Measurements from ENCODE around the gene ARRB2. TPM values are rescaled to one million over a fixed set of nuclear protein-coding genes. Genes with fewer than 3 reads are reported as not detected.

The ARRB2 gene
- total RNA-seq, 1 donor from 2014 or later: 202 TPM

- Mint-ChIP-seq H3K27ac (no peak overlapping the region), H3K4me3 (no peak overlapping the region), H3K9me3 (no peaks in the 10 kb centered on the region), H3K4me1 (ENCODE audit: low read depth) (peaks cover 16% of the 10 kb centered on the region), H3K27me3 (ENCODE audit: insufficient read depth) (peaks cover 17% of the 10 kb centered on the region), H3K36me3 (ENCODE audit: low read depth) (no peaks in the 10 kb centered on the region)
- intact Hi-C loops (cut with micrococcal nuclease): no loop called here
- DNase-seq (ENCODE audit: low spot score): no peak
These were observed 41.5 kb downstream of the ARRB2 start for GRCh38 chr17:4751932-4752331.

GRCh38 chr17:4753392-4753791 lies 43.0 kb downstream of the ARRB2 start:
- Mint-ChIP-seq H3K4me1 (ENCODE audit: low read depth) (peaks cover 6% of the 10 kb centered on the region), H3K27ac (no peak overlapping the region), H3K9me3 (no peaks in the 10 kb centered on the region), H3K27me3 (ENCODE audit: insufficient read depth) (peaks cover 26% of the 10 kb centered on the region), H3K4me3 (no peak overlapping the region), H3K36me3 (ENCODE audit: low read depth) (no peaks in the 10 kb centered on the region)
- DNase-seq (ENCODE audit: low spot score): no peak
- intact Hi-C loops (cut with micrococcal nuclease): no loop called here

GRCh38 chr17:4759776-4760236 lies 49.4 kb downstream of the ARRB2 start:
- intact Hi-C loops (cut with micrococcal nuclease): no loop called here
- H3K4me3 Mint-ChIP-seq: no peak overlapping the region
- peaks cover 13% of the 10 kb centered on the region for H3K27me3 Mint-ChIP-seq (ENCODE audit: insufficient read depth)
- H3K36me3 Mint-ChIP-seq (ENCODE audit: low read depth): no peaks in the 10 kb centered on the region
- H3K4me1 Mint-ChIP-seq (ENCODE audit: low read depth): no peaks in the 10 kb centered on the region
- DNase-seq (ENCODE audit: low spot score): no peak
- H3K9me3 Mint-ChIP-seq: no peaks in the 10 kb centered on the region
- no peak overlapping the region for H3K27ac Mint-ChIP-seq

GRCh38 chr17:4764595-4764994 lies 54.2 kb downstream of the ARRB2 start:
- Mint-ChIP-seq H3K9me3 (no peaks in the 10 kb centered on the region), H3K4me3 (no peak overlapping the region), H3K27ac (no peak overlapping the region), H3K27me3 (ENCODE audit: insufficient read depth) (peaks cover 4% of the 10 kb centered on the region), H3K4me1 (ENCODE audit: low read depth) (no peaks in the 10 kb centered on the region), H3K36me3 (ENCODE audit: low read depth) (no peaks in the 10 kb centered on the region)
- intact Hi-C loops (cut with micrococcal nuclease): no loop called here
- DNase-seq (ENCODE audit: low spot score): no peak

- Mint-ChIP-seq H3K4me1 (ENCODE audit: low read depth) (peaks cover 5% of the 10 kb centered on the region), H3K27me3 (ENCODE audit: insufficient read depth) (peaks cover 7% of the 10 kb centered on the region), H3K27ac (no peak overlapping the region), H3K9me3 (no peaks in the 10 kb centered on the region), H3K4me3 (no peak overlapping the region), H3K36me3 (ENCODE audit: low read depth) (no peaks in the 10 kb centered on the region)
- intact Hi-C loops (cut with micrococcal nuclease): no loop called here
- DNase-seq (ENCODE audit: low spot score): no peak
These were observed 55.8 kb downstream of the ARRB2 start for GRCh38 chr17:4766201-4766600.

GRCh38 chr17:4766723-4767122 lies 56.3 kb downstream of the ARRB2 start:
- Mint-ChIP-seq H3K4me3 (no peak overlapping the region), H3K27me3 (ENCODE audit: insufficient read depth) (peaks cover 11% of the 10 kb centered on the region), H3K4me1 (ENCODE audit: low read depth) (peaks cover 10% of the 10 kb centered on the region), H3K9me3 (no peaks in the 10 kb centered on the region), H3K27ac (no peak overlapping the region), H3K36me3 (ENCODE audit: low read depth) (no peaks in the 10 kb centered on the region)
- intact Hi-C loops (cut with micrococcal nuclease): no loop called here
- DNase-seq (ENCODE audit: low spot score): no peak

GRCh38 chr17:4768298-4768697 lies 57.9 kb downstream of the ARRB2 start:
- peaks cover 13% of the 10 kb centered on the region for H3K4me1 Mint-ChIP-seq (ENCODE audit: low read depth)
- DNase-seq (ENCODE audit: low spot score): no peak
- no peaks in the 10 kb centered on the region for H3K9me3 Mint-ChIP-seq
- no peaks in the 10 kb centered on the region for H3K36me3 Mint-ChIP-seq (ENCODE audit: low read depth)
- H3K27me3 Mint-ChIP-seq (ENCODE audit: insufficient read depth): peaks cover 15% of the 10 kb centered on the region
- intact Hi-C loops (cut with micrococcal nuclease): no loop called here
- no peak overlapping the region for H3K27ac Mint-ChIP-seq
- H3K4me3 Mint-ChIP-seq: no peak overlapping the region

GRCh38 chr17:4769628-4770027 lies 59.2 kb downstream of the ARRB2 start:
- peaks cover 25% of the 10 kb centered on the region for H3K27me3 Mint-ChIP-seq (ENCODE audit: insufficient read depth)
- H3K9me3 Mint-ChIP-seq: no peaks in the 10 kb centered on the region
- H3K27ac Mint-ChIP-seq: no peak overlapping the region
- intact Hi-C loops (cut with micrococcal nuclease): no loop called here
- H3K36me3 Mint-ChIP-seq (ENCODE audit: low read depth): no peaks in the 10 kb centered on the region
- H3K4me3 Mint-ChIP-seq: no peak overlapping the region
- DNase-seq (ENCODE audit: low spot score): no peak
- peaks cover 13% of the 10 kb centered on the region for H3K4me1 Mint-ChIP-seq (ENCODE audit: low read depth)

Other genes with a start within 250 kb of the ARRB2 start
- gene SPNS2, start 211.8 kb upstream of the ARRB2 start, total RNA-seq: 0.17 TPM in 1 of 2 replicates, not detected in the other
- gene MYBBP1A, start 155.2 kb upstream of the ARRB2 start, total RNA-seq: 186 and 195 TPM in 2 replicates
- not detected in 2 replicates for gene GGT6, start 150.1 kb upstream of the ARRB2 start, total RNA-seq
- not detected in 2 replicates for gene SMTNL2, start 126.1 kb upstream of the ARRB2 start, total RNA-seq
- not detected in 2 replicates for gene ALOX15, start 69.0 kb upstream of the ARRB2 start, total RNA-seq
- 130 and 145 TPM in 2 replicates for gene PELP1, start 6.5 kb upstream of the ARRB2 start, total RNA-seq
- 21.9 and 23.7 TPM in 2 replicates for gene MED11, start 20.8 kb downstream of the ARRB2 start, total RNA-seq
- gene ZMYND15, start 29.2 kb downstream of the ARRB2 start, total RNA-seq: 0.18 TPM in 1 of 2 replicates, not detected in the other
- gene CXCL16, start 29.3 kb downstream of the ARRB2 start, total RNA-seq: 3.7 and 7.0 TPM in 2 replicates
- gene TM4SF5, start 61.3 kb downstream of the ARRB2 start, total RNA-seq: not detected in 2 replicates
- gene VMO1, start 75.7 kb downstream of the ARRB2 start, total RNA-seq: not detected in 2 replicates
- not detected in 2 replicates for gene GLTPD2, start 78.3 kb downstream of the ARRB2 start, total RNA-seq
- 205 and 208 TPM in 2 replicates for gene PSMB6, start 85.5 kb downstream of the ARRB2 start, total RNA-seq
- gene PLD2, start 96.5 kb downstream of the ARRB2 start, total RNA-seq: 16.7 and 22.2 TPM in 2 replicates
- gene MINK1, start 122.7 kb downstream of the ARRB2 start, total RNA-seq: 66.5 and 67.5 TPM in 2 replicates
- gene C17orf107, start 188.9 kb downstream of the ARRB2 start, total RNA-seq: 1.3 and 1.8 TPM in 2 replicates
- 0.52 and 0.61 TPM in 2 replicates for gene CHRNE, start 192.5 kb downstream of the ARRB2 start, total RNA-seq
- gene GP1BA, start 221.6 kb downstream of the ARRB2 start, total RNA-seq: not detected in 2 replicates
- gene SLC25A11, start 229.4 kb downstream of the ARRB2 start, total RNA-seq: 111 and 116 TPM in 2 replicates
- 138 and 140 TPM in 2 replicates for gene RNF167, start 229.6 kb downstream of the ARRB2 start, total RNA-seq
- 1,423 and 1,429 TPM in 2 replicates for gene PFN1, start 237.9 kb downstream of the ARRB2 start, total RNA-seq
- 42.5 and 44.5 TPM in 2 replicates for gene ENO3, start 240.5 kb downstream of the ARRB2 start, total RNA-seq